GDM1 (cell line): ENCODE data around the gene LIPC.

Experiments used
- DNase-seq: peaks from one replicate; lab custom pipeline; 2025; lab: John Stamatoyannopoulos, UW

The LIPC gene

DNA sequence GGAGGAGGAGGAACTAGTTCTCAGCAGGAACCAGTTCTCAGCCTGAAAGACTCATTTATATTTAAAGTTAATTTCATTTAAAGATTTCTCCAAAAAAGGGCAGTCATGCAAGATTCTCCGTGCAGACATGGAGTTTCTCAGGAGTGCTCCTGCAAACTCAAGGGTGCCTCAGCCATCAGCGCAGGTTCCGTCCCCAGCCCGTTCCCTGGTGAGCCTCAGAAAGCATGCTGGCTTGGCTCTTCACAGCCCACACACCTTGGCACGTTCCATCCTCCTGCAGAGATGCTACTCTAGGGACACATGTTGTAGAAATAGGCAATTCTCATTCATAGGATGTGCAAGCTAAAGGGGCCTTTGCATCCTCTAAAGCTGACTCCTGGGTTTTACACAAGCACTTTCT lies 123.0 kb downstream of the LIPC start:
- DNase-seq, result no peak

DNA sequence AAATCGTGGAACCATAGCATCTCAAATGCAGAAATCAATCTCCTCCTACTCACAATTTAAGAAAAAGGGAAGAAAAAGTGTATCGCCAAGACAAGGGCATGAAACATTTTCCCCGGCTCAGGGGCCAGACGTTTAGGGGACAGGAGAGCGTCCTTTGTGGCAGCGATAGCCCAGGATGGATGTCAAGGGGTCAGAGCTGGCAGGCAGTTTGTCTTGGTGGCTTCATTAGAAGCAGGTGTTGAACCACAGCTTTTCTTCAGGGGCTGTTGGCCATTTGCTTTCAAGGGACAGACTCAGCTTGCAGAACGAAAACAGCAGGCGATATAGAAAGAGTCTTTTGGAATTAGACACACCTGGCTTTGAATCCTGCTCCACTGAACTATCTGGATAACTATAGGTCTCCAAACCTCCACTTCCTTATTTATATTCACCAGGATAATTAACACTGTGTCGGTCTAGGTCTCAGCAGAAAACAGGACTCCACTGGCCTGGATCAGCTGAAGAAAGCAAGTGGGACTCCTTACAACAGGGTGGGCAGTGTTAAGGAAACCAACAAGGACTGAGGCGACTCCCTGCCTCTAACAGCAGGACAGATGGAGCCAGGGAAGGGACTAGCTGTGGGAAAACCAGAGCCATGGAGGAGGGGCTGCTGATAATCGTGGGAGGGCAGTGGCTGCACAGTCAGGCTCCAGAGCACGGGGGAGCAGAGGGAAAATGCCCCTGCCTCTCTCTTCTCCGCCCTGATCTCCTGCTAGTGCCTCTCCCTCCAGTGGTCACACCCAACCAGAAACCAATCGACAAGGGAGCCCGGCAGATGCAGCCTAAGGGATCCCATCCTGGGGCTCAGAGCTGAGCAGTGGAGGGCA lies 123.6 kb downstream of the LIPC start:
- no peak for DNase-seq

DNA sequence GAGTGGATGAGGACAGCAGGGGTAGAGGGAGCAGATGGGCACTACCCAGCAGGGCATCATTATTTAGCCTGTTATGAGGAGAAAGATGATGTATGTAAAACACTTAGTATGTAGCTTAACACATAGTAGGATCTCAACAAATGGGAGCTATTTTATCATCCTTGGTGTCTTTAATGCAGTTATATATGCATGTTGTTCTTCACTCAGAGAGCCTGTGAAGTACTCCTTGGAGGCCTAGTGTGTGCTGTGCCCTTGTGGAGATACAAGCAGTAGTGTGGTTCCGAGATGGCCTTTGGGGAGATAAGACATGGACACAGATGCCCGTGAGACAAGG lies 124.2 kb downstream of the LIPC start:
- no peak for DNase-seq

DNA sequence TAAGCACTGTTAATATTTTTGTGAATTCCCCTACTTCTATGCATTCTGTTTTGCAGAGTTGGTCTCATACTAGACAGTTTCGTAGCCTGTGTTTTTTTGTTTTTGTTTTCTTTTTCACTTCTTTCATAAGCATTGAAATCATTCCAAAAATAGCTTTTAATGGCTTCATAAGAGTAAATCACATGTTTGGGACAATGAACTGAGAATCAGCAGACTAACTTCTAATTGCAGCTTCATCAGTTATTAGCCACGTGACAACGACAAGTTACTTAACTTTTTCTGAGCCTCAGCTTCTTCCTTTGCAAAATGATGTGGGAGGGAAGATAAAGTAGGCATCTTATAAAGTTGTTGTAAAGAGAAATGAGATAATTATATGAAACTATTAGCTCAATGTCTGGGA lies 124.8 kb downstream of the LIPC start:
- DNase-seq, result no peak

DNA sequence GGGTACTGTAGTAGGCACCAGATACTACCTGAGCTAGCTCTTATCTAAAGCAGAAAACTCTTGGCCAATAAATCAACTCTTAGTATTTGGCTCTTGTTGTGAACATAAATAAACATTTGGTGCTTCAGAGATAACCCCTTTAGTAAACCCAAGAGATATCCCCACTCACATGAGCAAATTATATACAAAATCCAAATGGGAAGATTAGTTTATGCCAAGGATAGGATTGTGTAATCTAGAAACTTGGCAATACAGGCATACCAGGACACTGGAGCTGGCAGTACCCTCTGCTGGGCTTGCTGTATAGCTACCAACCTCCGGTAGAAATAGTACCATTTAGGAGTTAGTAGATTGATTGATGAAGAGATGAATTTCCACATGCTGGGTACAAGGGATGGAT lies 127.0 kb downstream of the LIPC start:
- DNase-seq, result no peak

DNA sequence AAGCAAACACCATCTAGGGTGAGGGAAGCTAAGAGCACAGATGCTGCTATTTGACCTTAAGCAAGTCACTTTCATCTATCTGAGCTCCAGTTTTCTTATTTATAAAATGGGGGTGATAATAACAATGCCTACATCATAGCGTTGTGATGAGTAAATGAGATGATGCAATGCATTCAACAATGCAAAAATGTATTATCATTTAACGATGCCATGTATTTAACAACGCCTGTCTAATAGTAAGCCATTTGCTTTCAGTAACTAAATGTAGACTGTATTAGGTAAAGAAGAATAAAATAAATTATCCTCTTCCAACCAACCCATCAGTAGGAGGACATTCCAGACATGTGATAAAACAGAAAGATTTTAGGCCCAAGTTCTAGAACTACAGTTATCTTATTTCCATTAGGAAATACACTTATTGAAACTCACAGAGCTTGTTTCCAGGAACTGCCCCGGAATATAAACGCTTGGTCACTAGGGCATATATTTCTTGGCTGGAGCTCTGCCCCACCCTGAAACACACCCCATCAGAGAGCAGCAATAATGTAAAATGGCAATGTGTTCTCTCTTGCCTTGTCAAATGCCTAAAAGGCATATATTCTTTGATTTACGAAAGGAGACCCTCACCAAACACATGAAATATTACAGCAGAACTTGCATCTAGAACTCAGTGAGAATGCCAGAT lies 128.3 kb downstream of the LIPC start:
- no peak for DNase-seq

DNA sequence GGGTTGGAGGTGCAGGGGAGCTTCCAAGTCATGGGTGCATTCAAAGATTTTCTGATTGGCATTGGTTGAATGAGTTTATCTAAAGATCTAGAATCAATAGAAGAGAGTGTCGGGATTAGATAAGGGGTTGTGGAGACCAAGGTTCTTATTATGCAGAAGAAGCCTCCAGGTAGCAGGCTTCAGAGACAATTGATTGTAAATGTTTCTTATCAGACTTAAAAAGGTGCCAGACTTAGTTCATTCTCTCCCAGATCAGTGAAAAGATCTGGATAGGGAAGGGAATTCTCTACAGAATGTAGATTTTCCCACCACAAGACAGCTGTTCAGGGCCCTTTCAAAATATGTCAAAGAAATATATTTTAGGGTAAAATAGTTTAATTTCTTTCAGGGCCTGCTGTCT lies 129.5 kb downstream of the LIPC start:
- no peak for DNase-seq

DNA sequence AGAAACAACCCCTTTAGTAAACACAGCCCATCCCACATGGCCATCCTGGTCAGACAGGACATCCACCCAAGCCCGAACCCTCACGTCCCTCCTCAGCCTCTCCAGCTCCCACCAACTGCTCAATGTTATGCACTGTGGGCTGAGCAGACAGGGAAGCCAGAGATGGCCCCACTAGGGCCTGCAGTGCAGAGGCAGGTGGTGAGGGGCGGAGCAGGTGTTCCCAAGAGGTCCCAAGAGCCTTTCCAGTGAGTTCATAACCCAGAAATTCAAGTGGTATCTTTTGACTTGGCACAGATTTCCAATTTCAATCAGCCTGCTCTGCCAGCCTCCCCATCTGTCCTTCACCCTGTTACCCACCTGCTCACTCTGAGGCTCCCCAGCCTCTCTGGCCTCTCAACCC lies 130.3 kb downstream of the LIPC start:
- DNase-seq, result no peak

DNA sequence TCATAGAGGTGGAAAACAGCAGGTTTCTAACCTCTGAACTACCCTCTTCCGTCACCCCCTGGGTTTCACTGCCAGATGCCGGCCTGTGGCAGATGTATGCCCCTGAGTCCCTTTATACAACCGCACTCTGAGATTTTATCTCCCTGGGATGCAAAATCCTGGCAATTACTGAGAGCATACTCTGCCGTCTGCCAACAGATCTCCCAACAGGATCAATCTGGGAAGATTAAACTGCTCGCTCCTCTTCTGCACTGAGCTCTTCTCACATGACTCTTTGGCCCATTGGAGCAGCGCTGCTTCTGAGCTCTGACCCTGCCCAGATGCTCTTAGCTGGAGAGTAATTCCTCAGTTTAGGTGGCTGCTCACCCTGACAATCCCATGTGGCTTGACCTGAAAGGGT lies 133.2 kb downstream of the LIPC start:
- no peak for DNase-seq

DNA sequence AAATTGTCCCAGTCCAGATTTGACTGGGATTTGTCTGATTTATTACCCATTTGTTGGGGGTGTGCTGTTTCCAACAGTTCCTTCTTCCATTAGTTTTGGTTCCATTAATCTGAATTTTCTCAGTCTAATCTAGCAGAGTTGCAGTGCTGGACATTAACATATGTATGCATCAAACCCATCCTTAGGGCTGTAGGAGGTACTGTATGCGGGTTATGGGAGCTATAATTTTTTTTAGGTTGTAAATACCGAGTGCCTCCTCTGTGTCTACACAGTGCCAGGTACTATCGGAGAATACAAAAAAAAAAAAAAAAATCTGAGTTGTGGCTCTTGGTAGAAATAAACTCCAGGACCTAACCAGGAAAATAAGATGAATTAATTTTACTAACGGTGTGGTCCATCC lies 133.8 kb downstream of the LIPC start:
- DNase-seq, result no peak

DNA sequence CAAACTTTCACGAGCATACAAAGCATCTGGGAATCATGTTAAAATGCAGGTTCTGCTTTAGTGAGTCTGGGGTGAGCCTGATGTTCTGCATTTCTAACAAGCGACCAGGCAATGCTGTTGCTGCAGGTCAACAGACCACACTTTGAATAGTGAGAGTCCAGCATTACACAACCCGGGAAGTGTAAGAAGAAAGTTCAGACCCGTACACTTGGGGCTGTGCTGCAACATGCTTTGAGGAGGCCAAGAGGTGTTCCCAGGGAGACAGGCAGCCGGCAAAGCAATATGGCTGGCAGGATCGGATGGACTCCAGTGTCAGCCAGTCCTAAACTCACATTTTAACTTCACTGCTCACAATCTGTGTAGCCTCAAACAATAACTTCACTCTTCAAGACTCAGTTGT lies 134.2 kb downstream of the LIPC start:
- no peak for DNase-seq

DNA sequence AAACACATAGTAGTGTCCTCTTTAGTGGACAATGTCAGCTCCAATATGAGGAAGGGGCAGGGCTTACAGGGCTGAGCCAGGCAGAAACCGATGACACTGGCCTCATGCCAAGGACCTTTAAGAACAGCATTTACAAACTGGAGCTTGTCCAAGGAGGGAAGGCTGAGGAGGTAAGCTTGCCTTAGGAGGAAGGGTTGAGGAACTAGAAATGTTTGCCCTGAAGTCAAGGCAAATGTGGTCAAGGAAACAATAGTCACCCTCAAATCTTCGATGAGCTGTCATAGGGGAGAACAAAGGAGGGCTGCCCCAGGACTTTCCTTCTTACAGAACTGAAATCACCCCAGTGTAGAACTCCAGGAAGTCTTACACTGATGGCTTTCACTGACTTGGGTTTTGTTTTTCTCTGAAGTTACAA lies 136.4 kb downstream of the LIPC start:
- peak; percentile 12 for DNase-seq

DNA sequence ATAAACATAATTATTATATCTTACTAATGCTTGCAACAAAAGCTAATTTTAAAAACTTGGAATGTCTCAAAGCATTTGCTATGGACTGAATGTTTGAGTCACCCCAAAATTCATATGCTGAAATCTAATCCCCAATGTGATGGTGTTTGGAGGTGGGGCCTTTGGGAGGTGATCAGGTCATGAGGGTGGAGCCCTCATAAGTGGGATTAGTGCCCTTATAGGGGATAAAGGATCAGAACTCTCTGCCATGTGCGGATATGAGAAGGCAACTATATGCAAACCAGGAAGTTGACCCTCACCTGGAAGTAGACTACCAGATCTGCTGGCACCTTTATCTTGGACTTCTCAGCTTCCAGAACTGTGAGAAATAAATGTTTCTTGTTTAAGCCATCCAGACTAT lies 137.7 kb downstream of the LIPC start:
- no peak for DNase-seq

DNA sequence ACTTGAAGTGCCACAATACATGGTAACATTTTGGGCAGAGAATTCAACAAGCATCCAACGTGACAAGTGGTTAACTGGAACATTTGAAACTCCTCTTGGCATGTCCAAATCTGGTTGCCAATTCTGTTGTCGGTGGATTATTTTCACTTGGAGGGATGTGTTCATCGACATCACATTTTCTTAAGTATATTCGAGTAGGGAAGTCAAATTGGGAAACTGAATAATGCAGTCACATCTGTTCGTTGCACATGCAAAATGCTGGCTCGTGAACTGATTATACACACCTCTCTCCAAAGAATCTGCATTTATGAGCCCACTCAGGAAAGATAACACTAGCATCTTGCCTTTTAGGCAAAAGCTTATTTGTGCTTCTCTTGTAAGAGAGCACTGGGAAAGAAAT lies 139.7 kb downstream of the LIPC start:
- no peak for DNase-seq

DNA sequence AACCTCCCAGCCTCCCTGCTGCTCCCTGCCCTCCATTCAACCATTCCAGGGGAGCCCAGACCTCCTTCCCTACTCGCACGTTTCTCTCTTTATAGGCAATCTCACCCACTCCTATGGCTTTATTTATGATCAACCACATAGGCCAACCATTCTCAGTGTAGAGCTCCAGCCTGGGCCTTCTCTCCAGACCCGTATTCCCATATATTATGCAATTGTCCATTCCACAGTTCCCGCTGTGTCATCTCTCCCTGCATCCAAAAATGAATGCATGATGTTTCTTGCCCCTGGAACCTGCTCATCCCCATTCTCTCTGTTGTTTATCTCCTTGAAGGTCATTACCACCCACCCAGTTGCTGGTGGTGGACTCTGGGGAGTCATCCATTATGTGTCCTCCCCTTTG lies 140.7 kb downstream of the LIPC start:
- no peak for DNase-seq

DNA sequence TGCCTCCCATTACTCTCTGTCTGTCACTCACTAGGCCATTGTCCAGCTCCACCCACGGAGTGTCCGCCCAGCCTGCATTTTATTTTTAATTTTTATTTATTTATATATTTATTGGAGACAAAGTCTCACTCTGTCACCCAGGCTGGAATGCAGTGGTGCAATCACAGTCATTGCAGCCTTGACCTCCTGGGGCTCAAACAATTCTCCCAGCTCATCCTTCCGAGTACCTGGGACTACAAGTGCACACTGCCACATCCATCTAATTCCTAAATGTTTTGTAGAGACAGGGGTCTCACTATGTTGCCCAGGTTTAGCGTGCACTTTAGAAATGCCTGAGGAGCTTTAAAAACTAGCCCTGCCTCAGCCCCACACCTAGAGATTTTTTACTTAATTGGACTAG lies 141.5 kb downstream of the LIPC start:
- no peak for DNase-seq

DNA sequence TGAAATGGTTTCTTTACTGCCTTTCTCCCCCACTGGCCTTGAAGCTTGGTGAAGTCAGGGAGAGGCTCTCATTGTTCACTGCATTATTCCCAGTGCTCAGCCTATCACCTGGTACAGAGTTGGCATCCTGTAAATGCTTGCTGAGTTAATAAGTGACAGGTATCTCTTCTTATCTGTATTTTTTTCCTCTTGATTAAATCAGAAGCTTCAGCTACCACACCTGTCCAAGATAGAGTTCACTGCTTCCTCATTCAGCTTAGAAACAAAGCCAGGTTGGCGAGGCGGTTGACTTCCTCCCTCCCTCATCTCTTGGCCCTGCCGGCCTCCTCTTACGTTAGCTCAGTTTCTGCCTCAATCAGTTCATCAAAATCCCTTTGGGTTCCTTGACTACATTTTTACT lies 142.8 kb downstream of the LIPC start:
- no peak for DNase-seq

DNA sequence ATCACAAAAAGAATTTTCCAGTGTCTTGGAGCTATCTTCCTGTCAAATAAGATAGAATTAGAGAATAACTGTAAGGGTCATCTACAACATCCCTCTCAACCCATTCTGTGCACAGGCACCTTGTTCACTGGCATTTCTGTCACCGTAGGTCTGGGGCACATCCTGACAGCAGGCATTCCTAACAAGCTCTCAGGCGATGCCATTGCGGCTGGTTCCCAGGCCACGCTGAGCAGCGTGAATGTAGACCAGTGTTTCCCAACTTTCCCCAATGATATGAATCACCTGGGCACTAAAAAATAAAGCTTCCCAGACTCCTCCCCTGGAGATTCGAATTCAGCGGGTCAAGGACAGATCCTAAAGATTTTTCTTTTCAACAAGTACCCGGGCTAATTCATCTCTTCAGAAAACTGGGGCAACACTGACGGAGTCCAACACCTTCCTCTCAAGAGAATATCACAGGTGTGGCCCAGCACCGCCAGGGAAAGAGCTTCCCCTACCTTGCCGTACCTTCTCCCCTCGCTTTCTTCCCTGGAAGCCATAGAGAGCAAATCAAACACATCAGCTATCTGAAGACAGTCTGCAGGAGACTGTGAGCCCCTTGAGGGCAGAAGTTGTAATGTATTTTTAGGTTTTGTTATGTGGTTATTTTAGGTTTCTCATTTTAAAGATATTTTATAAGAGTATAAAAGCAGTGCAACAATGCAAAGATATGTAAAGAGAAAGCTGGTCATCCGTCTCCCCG lies 143.4 kb downstream of the LIPC start:
- no peak for DNase-seq

DNA sequence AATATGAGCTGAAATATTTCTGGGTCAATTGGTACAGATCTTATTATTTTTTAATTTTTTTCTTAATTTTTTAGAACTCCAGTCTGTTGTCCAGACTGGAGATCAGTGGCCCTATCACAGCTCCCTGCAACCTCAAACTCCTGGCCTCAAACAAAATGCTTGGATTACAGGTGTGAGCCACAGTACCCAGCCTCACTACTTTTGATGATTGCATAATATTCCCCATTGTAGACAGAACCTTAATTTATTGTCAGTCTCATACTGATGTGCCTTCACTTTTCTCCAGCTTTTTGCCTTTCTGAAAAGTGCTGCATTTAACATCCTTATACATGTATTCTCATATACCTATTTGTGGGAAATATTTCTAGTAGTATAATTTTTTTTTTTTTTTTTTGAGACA lies 144.9 kb downstream of the LIPC start:
- DNase-seq, result no peak

DNA sequence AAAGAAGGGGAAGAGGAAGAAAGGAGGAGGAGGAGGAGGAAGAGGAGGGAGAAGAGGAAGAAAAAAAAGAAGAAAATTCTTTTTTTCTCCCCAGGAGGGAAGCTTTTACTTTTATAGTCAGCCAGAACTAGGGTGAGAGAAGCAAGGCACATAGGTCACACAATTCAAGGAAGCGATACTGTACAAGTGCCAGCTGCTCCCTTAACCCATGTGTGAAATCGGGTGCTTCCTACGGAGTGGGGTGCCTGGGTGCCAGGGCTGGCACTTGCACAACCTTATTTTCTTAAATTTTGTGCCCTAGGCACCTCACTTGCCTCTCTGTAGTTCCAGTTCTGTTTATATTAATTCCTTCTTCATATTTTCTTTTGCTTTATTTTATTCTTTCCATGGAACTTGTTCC lies 150.4 kb downstream of the LIPC start:
- DNase-seq, result no peak

DNA sequence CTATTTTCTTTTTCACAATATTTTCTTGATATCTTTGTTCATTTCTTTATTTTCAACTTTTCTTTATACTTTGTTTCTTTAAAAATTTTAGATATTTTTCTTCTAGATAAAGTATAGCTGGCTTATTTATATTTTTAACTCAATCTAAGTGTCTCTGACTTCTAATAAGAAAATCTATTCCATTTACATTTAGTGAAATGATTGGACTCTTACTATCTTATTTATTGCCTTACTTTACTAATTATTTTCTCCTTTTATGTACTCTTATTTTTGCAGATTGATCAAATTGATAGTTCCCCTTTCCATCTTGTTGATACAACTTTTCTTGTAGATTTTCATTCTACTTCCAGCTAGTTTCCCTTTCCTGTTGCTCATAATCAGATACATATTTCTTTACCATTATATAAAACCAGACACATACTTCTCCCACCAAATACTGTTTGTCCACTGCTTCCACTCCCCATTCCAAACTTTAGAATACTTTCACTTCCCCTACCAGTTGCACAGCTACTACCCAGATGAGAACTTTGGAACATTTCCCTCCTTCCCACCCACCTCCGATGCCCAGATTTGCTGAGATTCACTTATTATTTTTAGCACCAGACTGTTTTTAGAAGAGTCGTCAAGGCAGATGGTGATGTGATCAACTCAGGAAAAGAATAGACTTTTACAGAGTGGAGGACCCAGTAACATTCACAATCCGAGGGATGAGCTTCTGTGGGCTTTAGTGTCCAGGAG lies 151.5 kb downstream of the LIPC start:
- DNase-seq, result no peak

DNA sequence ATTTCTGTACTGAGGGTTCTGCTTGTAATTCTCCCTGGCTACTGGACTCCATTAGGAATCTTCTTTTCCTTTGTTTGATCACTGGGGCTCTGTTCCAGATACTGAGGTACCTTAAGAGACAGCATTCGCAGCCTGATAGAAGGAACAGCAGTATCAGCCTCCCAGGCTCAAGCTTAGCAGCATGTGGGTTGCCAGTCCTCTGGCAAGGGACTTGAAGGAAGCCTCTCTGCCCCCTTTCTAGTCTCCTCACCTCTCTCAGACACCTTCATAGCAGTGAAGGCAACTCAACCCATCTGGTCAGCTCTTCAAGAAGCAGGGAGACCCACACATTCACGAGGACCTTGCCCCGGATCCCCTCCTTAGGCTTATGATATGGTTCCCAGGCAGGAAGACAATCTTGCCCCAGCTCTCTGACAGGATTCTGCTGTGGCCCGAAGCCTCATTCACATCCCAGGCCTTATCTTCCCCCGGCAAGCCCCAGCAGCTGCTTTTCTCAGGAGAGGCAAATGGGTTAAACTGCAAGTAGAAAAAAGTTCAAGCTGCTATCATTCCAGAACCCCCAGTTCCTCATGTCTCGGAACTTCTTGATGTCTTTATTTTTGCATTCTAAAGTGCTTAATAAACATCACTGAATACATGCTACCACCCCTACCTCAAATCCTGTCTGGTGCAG lies 153.1 kb downstream of the LIPC start:
- no peak for DNase-seq
